ENCODE results near the gene MRPS2. TPM values are rescaled to one million over a fixed set of nuclear protein-coding genes. Genes with fewer than 3 reads are reported as not detected.

MRPS2 gene
- total and polyA plus RNA-seq, 3 experiments from 2014 or later = 50.9 to 71.0 (median 66.7) TPM

DNA sequence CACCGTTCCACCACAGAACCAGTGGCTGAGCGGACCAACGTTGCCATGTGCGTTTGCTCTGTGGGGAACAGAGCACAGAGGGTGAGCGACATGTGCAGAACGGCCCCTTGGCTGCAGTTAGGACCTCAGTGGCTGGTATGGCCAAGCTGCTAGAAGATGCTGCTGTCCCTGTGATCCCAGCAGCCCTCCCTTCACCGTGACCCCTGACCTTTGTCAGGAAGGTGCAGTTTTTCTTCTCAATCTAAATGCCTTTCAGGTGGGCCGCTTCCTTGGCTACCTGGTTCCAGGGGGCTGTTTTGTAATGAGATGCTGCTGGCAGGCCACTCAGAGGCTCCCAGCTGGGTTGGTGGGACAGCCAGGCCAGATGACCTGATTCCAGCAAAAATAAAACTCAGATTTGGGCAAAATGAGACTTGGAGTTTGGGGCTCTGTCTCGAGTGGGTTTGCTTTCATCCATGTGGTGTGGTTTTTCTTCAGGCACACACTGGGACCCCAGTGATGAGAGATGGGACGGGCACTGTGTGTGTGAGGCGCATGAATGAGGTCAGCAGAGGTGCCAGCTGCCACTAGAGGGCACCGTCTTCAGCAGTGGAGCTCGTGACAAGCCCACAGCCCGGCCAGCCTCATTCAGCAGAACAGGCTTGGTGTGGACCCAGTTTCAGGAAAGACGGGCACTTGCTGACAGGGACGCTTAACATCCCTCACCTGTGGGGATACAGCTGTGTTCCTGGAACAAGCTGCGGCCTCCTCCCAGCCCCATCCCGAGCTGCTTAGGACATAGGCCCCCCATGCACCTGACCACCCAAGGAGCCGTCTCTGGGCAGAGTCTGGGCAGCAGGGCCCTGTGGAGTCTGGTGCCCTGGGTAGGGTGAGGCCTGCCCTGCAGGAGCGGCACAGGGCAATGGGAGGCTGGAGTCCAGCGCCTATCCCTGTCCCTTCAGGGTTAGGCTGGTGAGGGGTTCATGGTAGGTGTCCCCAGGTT, 4.1 kb downstream of the MRPS2 start:
- no peaks in the 10 kb centered on the region for H3K27me3 ChIP-seq (ENCODE audit: insufficient read depth, low read length, poor library complexity, severe bottlenecking)

DNA sequence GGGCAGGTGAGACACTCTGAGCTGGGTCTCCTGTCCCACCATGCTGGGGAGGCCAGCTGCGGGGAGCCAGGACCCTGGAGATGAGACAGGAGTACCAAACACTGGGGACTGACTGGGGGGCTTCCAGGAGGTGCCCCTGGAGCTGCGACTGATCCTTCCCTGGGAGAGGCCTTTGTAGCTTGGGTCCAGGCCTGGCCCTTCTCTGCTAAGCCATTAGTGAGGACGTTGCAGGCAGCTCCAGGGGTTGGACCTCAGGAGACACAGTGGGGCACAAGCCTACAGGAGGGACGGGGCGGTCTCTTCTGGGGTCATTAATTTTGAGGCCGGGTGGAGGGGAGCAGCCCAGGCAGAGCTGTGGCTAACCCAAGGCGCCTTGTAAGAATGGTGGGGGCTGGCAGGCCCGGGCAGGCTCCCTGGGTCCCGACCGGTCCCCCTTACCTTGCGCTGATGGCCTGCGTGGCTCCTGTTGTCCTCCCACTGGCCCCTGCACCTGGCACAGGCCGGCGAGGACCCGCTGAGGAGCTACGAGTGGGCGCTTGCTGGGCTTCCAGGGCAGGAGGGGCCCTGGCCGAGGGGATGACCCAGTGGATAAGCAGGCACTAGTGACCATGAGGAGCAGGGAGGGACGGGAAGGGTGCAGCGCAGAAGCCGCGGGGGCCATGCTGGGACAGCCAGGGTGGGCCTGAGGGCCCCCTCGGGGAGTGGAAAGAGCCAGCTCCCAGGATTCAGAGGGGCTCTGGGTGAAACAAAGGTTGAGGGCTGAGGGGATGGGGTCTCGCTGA, 5.1 kb downstream of the MRPS2 start:
- POLR2A ChIA-PET = interaction anchor here (0.5 kb wide), 1 partner anchor 95 kb away, joined by 3 read pairs; no protein-coding TSS in a partner anchor
- H3K4me1 Mint-ChIP-seq = peaks cover 17 to 26% (median 25%) of the 10 kb centered on the region in 3 donors
- H3K27ac Mint-ChIP-seq = peak overlapping the region in 1 of 8 donors; percentile 29
- CTCF ChIA-PET = interaction anchor here (0.8 to 1.8 kb wide), 5 partner anchors 9 to 1050 kb away, joined by 3 to 7 read pairs (median 4); no protein-coding TSS in a partner anchor
- DNase-seq = peak in 1 of 5 donors; percentile 33
- no peak overlapping the region for H3K4me3 Mint-ChIP-seq
- no peaks in the 10 kb centered on the region for H3K27me3 ChIP-seq (ENCODE audit: insufficient read depth, low read length, poor library complexity, severe bottlenecking)
- peaks cover 18% of the 10 kb centered on the region for H3K36me3 ChIP-seq (ENCODE audit: insufficient read depth, low read length)
- no peaks in the 10 kb centered on the region for H3K9me3 ChIP-seq (ENCODE audit: low read length)
- H3K4me3 ChIP-seq (ENCODE audit: low read length) = no peak overlapping the region
- peaks cover 5 to 35% (median 7%) of the 10 kb centered on the region in 3 donors for H3K36me3 Mint-ChIP-seq
- no peaks in the 10 kb centered on the region for H3K27me3 Mint-ChIP-seq
- H3K9me3 Mint-ChIP-seq = peaks cover 6 to 14% (median 8%) of the 10 kb centered on the region in 5 donors
- H3K27ac ChIP-seq (ENCODE audit: low read depth, low read length) = no peak overlapping the region
- H3K4me1 ChIP-seq (ENCODE audit: insufficient read depth, low read length) = peaks cover 21% of the 10 kb centered on the region

More for the DNA sequence above, 4.1 kb downstream of the MRPS2 start:
- H3K4me3 Mint-ChIP-seq = peak overlapping the region in 3 of 7 donors; percentile 20 to 81 (median 24)
- H3K4me1 Mint-ChIP-seq = peaks cover 17 to 26% (median 25%) of the 10 kb centered on the region in 3 donors
- H3K4me1 ChIP-seq (ENCODE audit: insufficient read depth, low read length) = peaks cover 21% of the 10 kb centered on the region
- H3K27ac ChIP-seq (ENCODE audit: low read depth, low read length) = no peak overlapping the region
- peak in 4 of 5 donors; percentile 24 to 55 (median 32) for DNase-seq
- no peak overlapping the region for H3K4me3 ChIP-seq (ENCODE audit: low read length)
- H3K9me3 ChIP-seq (ENCODE audit: low read length) = no peaks in the 10 kb centered on the region
- H3K36me3 Mint-ChIP-seq = peaks cover 5 to 37% (median 7%) of the 10 kb centered on the region in 3 donors
- POLR2A ChIA-PET = no interaction called here
- H3K27ac Mint-ChIP-seq = peak overlapping the region in 1 of 8 donors; percentile 82
- no peaks in the 10 kb centered on the region for H3K27me3 Mint-ChIP-seq
- peaks cover 6 to 10% (median 8%) of the 10 kb centered on the region in 5 donors for H3K9me3 Mint-ChIP-seq
- peaks cover 18% of the 10 kb centered on the region for H3K36me3 ChIP-seq (ENCODE audit: insufficient read depth, low read length)
- CTCF ChIA-PET = interaction anchor here (0.8 to 1.8 kb wide), 6 partner anchors 10 to 1049 kb away, joined by 3 to 7 read pairs (median 4); no protein-coding TSS in a partner anchor

DNA sequence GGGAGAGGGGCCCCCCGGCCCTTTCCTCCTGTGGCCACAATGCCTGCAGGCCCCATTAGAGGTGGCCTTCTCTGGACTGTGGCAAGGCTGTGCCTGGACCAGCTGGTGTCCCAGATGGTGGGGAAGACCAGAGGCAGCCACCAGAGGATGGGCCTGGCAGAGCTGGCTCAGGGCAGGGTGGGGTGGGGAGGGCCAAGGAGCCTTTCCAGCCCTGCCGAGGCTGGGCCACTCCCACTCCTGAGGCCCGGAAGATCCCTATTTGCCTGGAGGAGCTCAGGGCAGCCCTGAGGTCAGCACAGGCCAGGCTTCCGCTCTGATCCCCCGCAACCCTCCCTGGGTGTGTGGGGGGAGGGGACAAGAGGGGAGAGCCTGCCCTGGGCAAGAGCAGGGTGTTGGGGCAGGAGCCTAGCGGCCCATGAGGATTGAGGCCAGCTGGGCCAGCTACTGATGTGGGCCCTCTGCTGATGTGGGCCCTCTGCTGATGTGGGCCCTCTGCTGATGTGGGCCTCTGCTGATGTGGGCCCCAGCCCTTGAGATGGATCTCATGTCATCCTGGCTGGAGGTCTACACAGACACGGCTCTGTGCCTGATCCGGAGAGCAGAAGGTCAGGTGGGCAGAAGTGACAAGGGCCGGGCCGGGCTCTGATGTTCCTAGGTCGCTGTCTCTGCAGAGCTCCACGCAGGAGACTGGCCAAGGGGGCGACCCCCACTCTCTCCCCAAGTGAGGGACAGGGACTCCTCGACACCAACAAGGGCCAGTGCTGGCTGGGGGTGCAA, 6.0 kb downstream of the MRPS2 start:
- peaks cover 16 to 23% (median 22%) of the 10 kb centered on the region in 3 donors for H3K4me1 Mint-ChIP-seq

DNA sequence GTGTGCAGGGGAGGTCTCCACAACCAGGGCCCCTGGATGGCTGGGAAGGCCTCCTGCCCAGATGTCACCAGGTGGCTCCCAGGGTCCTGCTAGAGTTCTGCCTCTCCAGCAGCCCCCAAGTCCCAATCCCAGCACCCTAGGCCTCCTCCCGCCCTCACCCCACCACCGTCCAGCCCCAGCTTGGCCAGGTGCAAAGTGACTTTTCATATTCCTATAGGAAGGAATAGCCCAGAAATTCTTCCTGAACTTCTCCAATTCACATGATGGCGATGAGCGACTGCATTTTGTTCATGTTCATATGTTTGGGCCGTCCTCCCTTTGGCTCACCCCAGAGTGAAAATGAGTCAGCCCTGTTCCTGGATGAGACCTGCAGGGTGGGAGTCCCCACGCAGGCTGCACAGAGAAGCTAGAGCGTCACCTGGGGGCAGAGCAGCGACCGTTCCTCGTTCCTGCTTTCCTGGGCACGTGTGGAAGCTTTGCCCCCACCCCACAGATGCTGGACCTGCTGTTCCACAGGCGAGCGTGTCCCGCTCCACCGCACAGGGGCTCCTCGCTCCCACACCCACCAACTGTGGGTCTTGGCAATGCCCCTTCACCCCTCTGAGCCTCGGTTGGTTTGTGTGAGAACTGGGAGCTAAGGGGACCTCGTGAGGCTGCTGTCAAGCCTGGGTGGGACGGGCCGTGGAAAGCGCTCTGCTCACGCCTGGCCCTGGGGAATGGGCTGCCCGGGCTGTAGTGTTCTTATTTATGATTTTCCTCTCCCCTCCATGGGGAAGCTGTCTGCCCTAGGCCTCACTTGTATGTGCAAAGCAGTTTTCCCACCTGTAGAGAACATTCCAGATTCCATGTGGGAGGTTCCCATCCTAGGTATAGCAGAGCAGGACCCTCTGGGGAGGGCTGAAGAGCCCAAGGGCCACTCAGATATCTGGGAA, 6.9 kb downstream of the MRPS2 start:
- POLR2A ChIA-PET = no interaction called here
- peaks cover 9 to 15% (median 14%) of the 10 kb centered on the region in 3 donors for H3K4me1 Mint-ChIP-seq
- peaks cover 6 to 14% (median 8%) of the 10 kb centered on the region in 5 donors for H3K9me3 Mint-ChIP-seq
- Histone ChIP-seq H3K27ac (ENCODE audit: low read depth, low read length) (no peak overlapping the region), H3K4me3 (ENCODE audit: low read length) (no peak overlapping the region), H3K9me3 (ENCODE audit: low read length) (no peaks in the 10 kb centered on the region), H3K27me3 (ENCODE audit: insufficient read depth, low read length, poor library complexity, severe bottlenecking) (no peaks in the 10 kb centered on the region), H3K36me3 (ENCODE audit: insufficient read depth, low read length) (peaks cover 18% of the 10 kb centered on the region), H3K4me1 (ENCODE audit: insufficient read depth, low read length) (peaks cover 9% of the 10 kb centered on the region)
- CTCF ChIA-PET = no interaction called here
- peak overlapping the region in 1 of 8 donors; percentile 57 for H3K27ac Mint-ChIP-seq
- H3K4me3 Mint-ChIP-seq = no peak overlapping the region
- no peaks in the 10 kb centered on the region for H3K27me3 Mint-ChIP-seq
- peaks cover 5 to 29% (median 7%) of the 10 kb centered on the region in 3 donors for H3K36me3 Mint-ChIP-seq
- DNase-seq = peak in 1 of 5 donors; percentile 30

More for the DNA sequence above, 6.0 kb downstream of the MRPS2 start:
- POLR2A ChIA-PET = interaction anchor here (0.5 kb wide), 1 partner anchor 96 kb away, joined by 3 read pairs; no protein-coding TSS in a partner anchor
- no peak overlapping the region for H3K27ac ChIP-seq (ENCODE audit: low read depth, low read length)
- Mint-ChIP-seq H3K4me3 (no peak overlapping the region), H3K27me3 (no peaks in the 10 kb centered on the region), H3K27ac (peak overlapping the region in 1 of 8 donors; percentile 57), H3K36me3 (peaks cover 5 to 35% (median 7%) of the 10 kb centered on the region in 3 donors), H3K9me3 (peaks cover 6 to 14% (median 8%) of the 10 kb centered on the region in 5 donors)
- CTCF ChIA-PET = no interaction called here
- no peak overlapping the region for H3K4me3 ChIP-seq (ENCODE audit: low read length)
- H3K4me1 ChIP-seq (ENCODE audit: insufficient read depth, low read length) = peaks cover 17% of the 10 kb centered on the region
- no peaks in the 10 kb centered on the region for H3K27me3 ChIP-seq (ENCODE audit: insufficient read depth, low read length, poor library complexity, severe bottlenecking)
- H3K36me3 ChIP-seq (ENCODE audit: insufficient read depth, low read length) = peaks cover 18% of the 10 kb centered on the region
- DNase-seq = no peak
- H3K9me3 ChIP-seq (ENCODE audit: low read length) = no peaks in the 10 kb centered on the region

DNA sequence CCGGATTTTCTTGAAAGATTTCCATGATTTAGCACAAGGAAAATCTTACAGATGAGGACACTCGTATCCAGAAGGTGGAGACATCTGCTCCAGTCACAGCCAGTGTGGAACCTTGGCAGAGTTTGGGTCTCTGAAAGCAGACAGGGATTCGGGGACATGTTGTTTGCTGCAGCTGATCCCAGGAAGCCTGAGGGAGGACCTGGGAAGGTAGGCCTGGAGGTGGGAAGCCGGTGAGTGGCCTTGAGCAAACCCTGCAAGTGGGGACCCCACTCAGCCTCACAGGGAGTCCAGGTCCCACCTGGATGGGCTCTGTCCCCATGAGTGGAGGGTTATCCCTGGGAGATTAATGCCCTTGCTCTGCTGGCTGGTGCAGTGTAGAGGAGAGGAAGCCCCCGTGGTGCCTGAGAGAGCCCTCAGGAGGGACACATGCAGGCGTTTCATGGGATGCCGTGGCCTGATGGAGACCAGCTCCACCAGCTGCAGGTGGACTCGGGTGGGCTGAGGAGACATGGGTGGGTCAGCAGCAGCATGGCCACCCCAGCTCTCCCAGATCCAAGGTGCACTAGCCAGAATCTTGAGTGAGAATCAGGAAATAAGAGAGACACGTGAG, 7.8 kb downstream of the MRPS2 start:
- peaks cover 5 to 9% (median 5%) of the 10 kb centered on the region in 3 donors for H3K4me1 Mint-ChIP-seq
- no peak overlapping the region for H3K27ac Mint-ChIP-seq
- H3K9me3 ChIP-seq (ENCODE audit: low read length) = no peaks in the 10 kb centered on the region
- ChIA-PET CTCF (no interaction called here), POLR2A (no interaction called here)
- no peak overlapping the region for H3K4me3 ChIP-seq (ENCODE audit: low read length)
- peaks cover 6 to 14% (median 8%) of the 10 kb centered on the region in 5 donors for H3K9me3 Mint-ChIP-seq
- no peak for DNase-seq
- peaks cover 4% of the 10 kb centered on the region for H3K4me1 ChIP-seq (ENCODE audit: insufficient read depth, low read length)
- peak overlapping the region in 1 of 7 donors; percentile 37 for H3K4me3 Mint-ChIP-seq
- H3K27me3 Mint-ChIP-seq = no peaks in the 10 kb centered on the region
- H3K27me3 ChIP-seq (ENCODE audit: insufficient read depth, low read length, poor library complexity, severe bottlenecking) = no peaks in the 10 kb centered on the region
- peaks cover 10% of the 10 kb centered on the region for H3K36me3 ChIP-seq (ENCODE audit: insufficient read depth, low read length)
- peaks cover 4 to 21% (median 7%) of the 10 kb centered on the region in 3 donors for H3K36me3 Mint-ChIP-seq
- H3K27ac ChIP-seq (ENCODE audit: low read depth, low read length) = no peak overlapping the region

DNA sequence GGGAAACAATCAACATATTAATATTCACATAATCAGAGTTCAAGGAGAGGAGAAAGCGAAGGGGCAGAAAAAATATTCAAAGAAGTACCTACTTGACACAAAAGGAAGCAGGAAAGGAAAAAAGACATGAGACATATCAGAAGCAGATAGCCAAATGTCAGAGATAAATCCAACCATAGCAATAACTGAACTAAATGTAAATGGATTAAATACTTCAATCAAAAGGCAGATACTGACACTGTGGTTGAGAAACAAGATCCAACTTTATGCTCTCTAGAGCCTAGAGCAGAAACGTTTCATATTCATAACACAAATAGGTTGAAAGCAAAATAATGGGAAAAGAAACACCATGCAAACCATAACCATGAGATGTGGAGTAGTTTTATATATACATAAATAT, 9.0 kb downstream of the MRPS2 start:
- Mint-ChIP-seq H3K27ac (no peak overlapping the region), H3K27me3 (no peaks in the 10 kb centered on the region), H3K36me3 (peaks cover 1 to 9% (median 7%) of the 10 kb centered on the region in 3 donors), H3K9me3 (peaks cover 6 to 14% (median 8%) of the 10 kb centered on the region in 5 donors), H3K4me1 (peaks cover 2 to 4% (median 3%) of the 10 kb centered on the region in 3 donors), H3K4me3 (peak overlapping the region in 1 of 7 donors; percentile 22)
- Histone ChIP-seq H3K9me3 (ENCODE audit: low read length) (no peaks in the 10 kb centered on the region), H3K36me3 (ENCODE audit: insufficient read depth, low read length) (peaks cover 1% of the 10 kb centered on the region), H3K27ac (ENCODE audit: low read depth, low read length) (no peak overlapping the region), H3K27me3 (ENCODE audit: insufficient read depth, low read length, poor library complexity, severe bottlenecking) (no peaks in the 10 kb centered on the region), H3K4me1 (ENCODE audit: insufficient read depth, low read length) (peaks cover under 1% of the 10 kb centered on the region), H3K4me3 (ENCODE audit: low read length) (no peak overlapping the region)
- CTCF ChIA-PET = no interaction called here
- POLR2A ChIA-PET = no interaction called here
- DNase-seq = no peak
